CD4-positive, alpha-beta memory T cell (primary cell): ENCODE results near the gene PRXL2B. TPM values are rescaled to one million over a fixed set of nuclear protein-coding genes. Genes with fewer than 3 reads are reported as not detected.

Experiments
- CTCF ChIA-PET: fragments of 350-600 bp; sonication (Branson Sonifier 250); formaldehyde crosslinking; loops from one replicate; lab custom pipeline; 2021; ENCODE audit warnings: inconsistent platforms; ENCODE audit not compliant: partially characterized antibody; lab: Charles Lee
- POLR2A ChIA-PET: fragments of 350-600 bp; sonication (Branson Sonifier 250); formaldehyde crosslinking; loops from one replicate; lab custom pipeline; 2021; ENCODE audit not compliant: partially characterized antibody; lab: Charles Lee
- DNase-seq, 5 donors: peaks; one replicate each; pipeline versions ENCODE4 v3.0.0 to v3.0.0-alpha.2; 2020 to 2022; ENCODE audit warnings: mixed read lengths in 1 of 5
- H3K27ac ChIP-seq: one replicate; pipeline ENCODE4 v1.7.0; 2013; ENCODE audit warnings: low read depth, low read length
- H3K27me3 ChIP-seq: 2 replicates; pipeline ENCODE4 v1.7.0; 2013; ENCODE audit warnings: mild to moderate bottlenecking, low read length, moderate library complexity; ENCODE audit not compliant: insufficient read depth
- H3K36me3 ChIP-seq: 2 replicates; pipeline ENCODE4 v1.7.0; 2013; ENCODE audit warnings: mild to moderate bottlenecking, low read length, moderate library complexity; ENCODE audit not compliant: insufficient read depth
- H3K4me1 ChIP-seq: 2 replicates; pipeline ENCODE4 v1.7.0; 2013; ENCODE audit warnings: mild to moderate bottlenecking, low read length, moderate library complexity; ENCODE audit not compliant: insufficient read depth
- H3K4me3 ChIP-seq, 2 donors: one replicate each; pipeline ENCODE4 v1.7.0; 2013; ENCODE audit warnings: low read length in 2 of 2, mild to moderate bottlenecking in 1 of 2
- H3K9me3 ChIP-seq, 2 donors: one replicate each; pipeline ENCODE4 v1.7.0; 2013; ENCODE audit warnings: low read length in 2 of 2, control low read depth in 1 of 2; ENCODE audit not compliant: control insufficient read depth in 1 of 2
- H3K27ac Mint-ChIP-seq, 7 donors: one replicate each; pipeline ENCODE4 v1.8.0; 2020 to 2021; ENCODE audit warnings: mixed read lengths in 7 of 7, mild to moderate bottlenecking in 6 of 7, inconsistent platforms in 3 of 7, moderate library complexity in 3 of 7
- H3K27me3 Mint-ChIP-seq, 2 donors: one replicate each; pipeline ENCODE4 v1.8.0; 2020 to 2021; ENCODE audit warnings: mixed read lengths in 2 of 2
- H3K36me3 Mint-ChIP-seq, 2 donors: one replicate each; pipeline ENCODE4 v1.8.0; 2020 to 2021; ENCODE audit warnings: mixed read lengths in 2 of 2, inconsistent platforms in 1 of 2, mild to moderate bottlenecking in 1 of 2
- H3K4me1 Mint-ChIP-seq, 4 donors: one replicate each; pipeline ENCODE4 v1.8.0; 2020 to 2021; ENCODE audit warnings: mixed read lengths in 4 of 4, mild to moderate bottlenecking in 1 of 4
- H3K4me3 Mint-ChIP-seq, 8 donors: one replicate each; pipeline ENCODE4 v1.8.0; 2020 to 2021; ENCODE audit warnings: mixed read lengths in 8 of 8, mild to moderate bottlenecking in 7 of 8, moderate library complexity in 6 of 8, inconsistent platforms in 3 of 8
- H3K9me3 Mint-ChIP-seq, 8 donors: one replicate each; pipeline ENCODE4 v1.8.0; 2020 to 2021; ENCODE audit warnings: mixed read lengths in 8 of 8, mild to moderate bottlenecking in 5 of 8, inconsistent platforms in 3 of 8, moderate library complexity in 1 of 8
- intact Hi-C: fragments of 100-400 bp; cut with micrococcal nuclease; formaldehyde crosslinking; loops from one replicate; pipeline ENCODE4 v1.15.1; 2023
- polyA plus RNA-seq, 2 donors: library from polyadenylated mRNA; unstranded; fragments of 300-500 nt; fragmentation: Illumina TruSeq; gene quantifications; one replicate each; pipeline ENCODE4 v1.2.3, GENCODE V29; 2021
- total RNA-seq, 2 experiments: library from RNA; stranded (reverse); gene quantifications; one replicate each; pipeline ENCODE4 v1.2.3, GENCODE V29; 2021

PRXL2B gene
- total and polyA plus RNA-seq, 4 experiments from 2014 or later = 21.4 to 27.2 (median 25.0) TPM

GRCh38 chr1:2594001-2594640 lies 7.5 kb downstream of the PRXL2B start:
- Histone ChIP-seq H3K27me3 (no peaks in the 10 kb centered on the region), H3K4me1 (no peaks in the 10 kb centered on the region), H3K27ac (no peak overlapping the region), H3K4me3 (no peak overlapping the region), H3K36me3 (no peaks in the 10 kb centered on the region), H3K9me3 (no peaks in the 10 kb centered on the region)
- intact Hi-C loops = no loop called here
- H3K36me3 Mint-ChIP-seq = peaks cover 0 to 5% of the 10 kb centered on the region in 2 donors
- H3K27me3 Mint-ChIP-seq = peaks cover 0 to 1% of the 10 kb centered on the region in 2 donors
- H3K4me3 Mint-ChIP-seq = no peak overlapping the region
- peaks cover 0 to 8% (median 1%) of the 10 kb centered on the region in 8 donors for H3K9me3 Mint-ChIP-seq
- DNase-seq = no peak
- CTCF ChIA-PET = no interaction called here
- POLR2A ChIA-PET = no interaction called here
- no peak overlapping the region for H3K27ac Mint-ChIP-seq
- peaks cover 0 to 5% (median 4%) of the 10 kb centered on the region in 4 donors for H3K4me1 Mint-ChIP-seq

GRCh38 chr1:2594641-2595131 lies 8.1 kb downstream of the PRXL2B start:
- no peak overlapping the region for H3K27ac Mint-ChIP-seq
- H3K4me1 ChIP-seq = no peaks in the 10 kb centered on the region
- H3K36me3 Mint-ChIP-seq = peaks cover 0 to 2% of the 10 kb centered on the region in 2 donors
- intact Hi-C loops = no loop called here
- H3K9me3 Mint-ChIP-seq = peaks cover 0 to 8% (median 1%) of the 10 kb centered on the region in 8 donors
- DNase-seq = no peak
- no peaks in the 10 kb centered on the region for H3K9me3 ChIP-seq
- no peaks in the 10 kb centered on the region for H3K27me3 ChIP-seq
- ChIA-PET POLR2A (no interaction called here), CTCF (no interaction called here)
- no peak overlapping the region for H3K4me3 ChIP-seq
- H3K27me3 Mint-ChIP-seq = peaks cover 0 to 1% of the 10 kb centered on the region in 2 donors
- no peak overlapping the region for H3K4me3 Mint-ChIP-seq
- H3K36me3 ChIP-seq = no peaks in the 10 kb centered on the region
- H3K27ac ChIP-seq = no peak overlapping the region
- peaks cover 0 to 5% (median 4%) of the 10 kb centered on the region in 4 donors for H3K4me1 Mint-ChIP-seq

GRCh38 chr1:2595261-2595811 lies 8.8 kb downstream of the PRXL2B start:
- ChIA-PET POLR2A (no interaction called here), CTCF (no interaction called here)
- Histone ChIP-seq H3K36me3 (no peaks in the 10 kb centered on the region), H3K4me1 (no peaks in the 10 kb centered on the region), H3K27me3 (no peaks in the 10 kb centered on the region), H3K4me3 (no peak overlapping the region), H3K27ac (no peak overlapping the region), H3K9me3 (no peaks in the 10 kb centered on the region)
- peaks cover 0 to 1% of the 10 kb centered on the region in 2 donors for H3K27me3 Mint-ChIP-seq
- intact Hi-C loops = no loop called here
- no peak for DNase-seq
- peaks cover 0 to 5% (median 4%) of the 10 kb centered on the region in 4 donors for H3K4me1 Mint-ChIP-seq
- no peak overlapping the region for H3K27ac Mint-ChIP-seq
- H3K36me3 Mint-ChIP-seq = no peaks in the 10 kb centered on the region
- no peak overlapping the region for H3K4me3 Mint-ChIP-seq
- peaks cover 0 to 8% (median 1%) of the 10 kb centered on the region in 8 donors for H3K9me3 Mint-ChIP-seq

GRCh38 chr1:2595812-2596529 lies 9.4 kb downstream of the PRXL2B start:
- ChIA-PET POLR2A (no interaction called here), CTCF (no interaction called here)
- H3K36me3 Mint-ChIP-seq = no peaks in the 10 kb centered on the region

GRCh38 chr1:2596530-2597333 lies 10.2 kb downstream of the PRXL2B start:
- ChIA-PET POLR2A (no interaction called here), CTCF (no interaction called here)
- Mint-ChIP-seq H3K36me3 (no peaks in the 10 kb centered on the region), H3K27ac (no peak overlapping the region), H3K9me3 (peaks cover 0 to 13% (median 1%) of the 10 kb centered on the region in 8 donors), H3K4me3 (no peak overlapping the region), H3K4me1 (peaks cover 0 to 5% (median 4%) of the 10 kb centered on the region in 4 donors), H3K27me3 (peaks cover 0 to 1% of the 10 kb centered on the region in 2 donors)
- Histone ChIP-seq H3K27me3 (no peaks in the 10 kb centered on the region), H3K9me3 (no peaks in the 10 kb centered on the region), H3K4me3 (no peak overlapping the region), H3K27ac (no peak overlapping the region), H3K36me3 (no peaks in the 10 kb centered on the region), H3K4me1 (no peaks in the 10 kb centered on the region)
- intact Hi-C loops = loop anchor here (1.0 kb wide), 1 partner anchor 14 kb away; no protein-coding TSS in a partner anchor
- DNase-seq = no peak

More at GRCh38 chr1:2595812-2596529, 9.4 kb downstream of the PRXL2B start:
- H3K27ac Mint-ChIP-seq = no peak overlapping the region
- Histone ChIP-seq H3K27ac (no peak overlapping the region), H3K36me3 (no peaks in the 10 kb centered on the region), H3K4me1 (no peaks in the 10 kb centered on the region), H3K4me3 (no peak overlapping the region), H3K9me3 (no peaks in the 10 kb centered on the region), H3K27me3 (no peaks in the 10 kb centered on the region)
- H3K9me3 Mint-ChIP-seq = peaks cover 0 to 13% (median 1%) of the 10 kb centered on the region in 8 donors
- peaks cover 0 to 1% of the 10 kb centered on the region in 2 donors for H3K27me3 Mint-ChIP-seq
- H3K4me1 Mint-ChIP-seq = peaks cover 0 to 5% (median 4%) of the 10 kb centered on the region in 4 donors
- H3K4me3 Mint-ChIP-seq = no peak overlapping the region
- intact Hi-C loops = no loop called here
- DNase-seq = no peak

- POLR2A ChIA-PET = no interaction called here
- Histone ChIP-seq H3K27ac (no peak overlapping the region), H3K9me3 (no peaks in the 10 kb centered on the region), H3K36me3 (no peaks in the 10 kb centered on the region), H3K27me3 (no peaks in the 10 kb centered on the region), H3K4me1 (no peaks in the 10 kb centered on the region), H3K4me3 (no peak overlapping the region)
- no peak for DNase-seq
- Mint-ChIP-seq H3K4me1 (peaks cover 0 to 4% (median 3%) of the 10 kb centered on the region in 4 donors), H3K4me3 (no peak overlapping the region), H3K9me3 (peaks cover 0 to 13% (median 2%) of the 10 kb centered on the region in 8 donors), H3K36me3 (no peaks in the 10 kb centered on the region), H3K27me3 (peaks cover 1 to 2% of the 10 kb centered on the region in 2 donors), H3K27ac (no peak overlapping the region)
- intact Hi-C loops = loop anchor here (1.0 kb wide), 1 partner anchor 13 kb away; no protein-coding TSS in a partner anchor
- CTCF ChIA-PET = no interaction called here
These were observed 11.1 kb downstream of the PRXL2B start for GRCh38 chr1:2597441-2598328.
